ENCODE data around the gene PFKFB2. TPM values are rescaled to one million over a fixed set of nuclear protein-coding genes. Genes with fewer than 3 reads are reported as not detected.

Gene PFKFB2
- total and polyA plus RNA-seq, 2 of the 8 experiments (the other 6 are each of a cell fraction or from before 2014, with no cell fraction given), result 6.7 to 19.1 TPM

- H4K8ac ChIP-seq (ENCODE audit: extremely low read depth, insufficient read depth, low read length), result no peak overlapping the region
- POLR2A ChIA-PET (ENCODE audit: partially characterized antibody), result no interaction called here
- H3K27ac ChIP-seq (ENCODE audit: low read depth, low read length), result no peak overlapping the region
- no peak overlapping the region for H3K23ac ChIP-seq (ENCODE audit: insufficient read length)
- no peaks in the 10 kb centered on the region; a peak in 1 of 7 replicates for H3K27me3 ChIP-seq (replicated peaks in 1 of 4; ENCODE audit: control insufficient read depth in 3 of 4, extremely low read depth in 1 of 4, insufficient read depth in 3 of 4, low read length in 3 of 4)
- DNase-seq (ENCODE audit: low read depth in 1 of 2, low spot score in 2 of 2) (peak in 1 of 2 experiments; percentile 69), FAIRE-seq (peak; percentile 39)
- H4K91ac ChIP-seq (replicated peaks; ENCODE audit: insufficient read length, low read length), result no peak overlapping the region
- H3K4me2 ChIP-seq (ENCODE audit: insufficient read depth in 1 of 2, low read depth in 2 of 2, low read length in 2 of 2), result no peak overlapping the region
- H3K4me3 ChIP-seq (ENCODE audit: extremely low read depth in 1 of 4, insufficient read depth in 2 of 4, low read depth in 3 of 4, low read length in 4 of 4), result no peak overlapping the region
- H3K9ac ChIP-seq (replicated peaks in 1 of 4; ENCODE audit: extremely low read depth in 1 of 4, low read depth in 3 of 4, low read length in 3 of 4), result no peak overlapping the region
- no peak overlapping the region for H2BK5ac ChIP-seq (ENCODE audit: low read depth, low read length)
- H3K79me2 ChIP-seq (ENCODE audit: control insufficient read depth in 1 of 2, insufficient read depth in 2 of 2, low read length in 2 of 2), result no peaks in the 10 kb centered on the region
- no peaks in the 10 kb centered on the region for H3K79me1 ChIP-seq (ENCODE audit: low read depth, low read length)
- peaks cover 0 to 3% of the 10 kb centered on the region in 2 experiments for H4K20me1 ChIP-seq (replicated peaks in 1 of 2; ENCODE audit: control insufficient read depth in 1 of 2, insufficient read depth in 2 of 2, low read length in 2 of 2)
- no peaks in the 10 kb centered on the region for H3K9me3 ChIP-seq (ENCODE audit: insufficient read depth in 2 of 2, low read depth in 1 of 2, low read length in 1 of 2)
- H3K56ac ChIP-seq (replicated peaks; ENCODE audit: insufficient read length, low read depth, low read length), result no peak overlapping the region
- CTCF ChIA-PET (ENCODE audit: partially characterized antibody), result interaction anchor here (0.5 to 9.9 kb wide), 30 partner anchors 9 to 495 kb away, joined by 3 to 122 read pairs (median 4); partner anchors contain the start of genes C1orf116 and PFKFB2
- H3K4ac ChIP-seq (replicated peaks; ENCODE audit: insufficient read length, low read depth, low read length), result no peak overlapping the region
- no peak overlapping the region for H4K5ac ChIP-seq (ENCODE audit: insufficient read length, low read depth, low read length)
- no peak overlapping the region for H2BK15ac ChIP-seq (ENCODE audit: low read length)
- H3K23me2 ChIP-seq (ENCODE audit: low read depth, low read length), result no peaks in the 10 kb centered on the region
- 48% methylated on average over 9 of the region's 9 CpGs; no CpG with 5 or more reads in 1 of the 2 experiments for WGBS, 2 experiments (ENCODE audit: extremely low coverage in 1 of 2, insufficient coverage in 1 of 2, insufficient read length in 1 of 2, insufficient replicate concordance in 2 of 2, low coverage in 1 of 2, low lambda C conversion rate in 2 of 2, missing lambda C conversion rate in 1 of 2)
- H2BK120ac ChIP-seq (replicated peaks; ENCODE audit: low read depth, low read length), result no peak overlapping the region
- H2BK20ac ChIP-seq (ENCODE audit: low read length), result no peak overlapping the region
- H2AFZ ChIP-seq (ENCODE audit: low read length), result no peak overlapping the region
- H2BK12ac ChIP-seq (ENCODE audit: low read depth, low read length), result no peak overlapping the region
- TF ChIP-seq RAD21 (IDR thresholded peaks at IDR 0.05 in 1 of 2, conservative IDR thresholded peaks at IDR 0.05 in 1 of 2; ENCODE audit: low read depth in 2 of 2, low read length in 2 of 2), result peak; percentile 50 to 63
- TF ChIP-seq CTCF (IDR thresholded peaks at IDR 0.05; ENCODE audit: control extremely low read depth in 1 of 3, insufficient read depth in 1 of 3, low read depth in 1 of 3, low read length in 3 of 3), result peak; percentile 71 to 95 (median 83)
- peak; percentile 69 for TF ChIP-seq TEAD4 (IDR thresholded peaks at IDR 0.05; ENCODE audit: low read depth, low read length)
- TF ChIP-seq SIRT6 (IDR thresholded peaks at IDR 0.05; ENCODE audit: low read length), result no peak
- TF ChIP-seq SAP30 (IDR thresholded peaks at IDR 0.05; ENCODE audit: insufficient read depth, insufficient replicate concordance, low read length), result no peak
- no peaks in the 10 kb centered on the region for H3K36me3 ChIP-seq (ENCODE audit: control insufficient read depth in 2 of 4, insufficient read depth in 4 of 4, low read length in 3 of 4)
- no peak overlapping the region for H3K14ac ChIP-seq (ENCODE audit: insufficient read length)
- H3K18ac ChIP-seq (ENCODE audit: extremely low read depth, low read length), result no peak overlapping the region
- H3K4me1 ChIP-seq (replicated peaks in 1 of 4; ENCODE audit: control insufficient read depth in 3 of 4, insufficient read depth in 4 of 4, low read length in 3 of 4), result 0 out of 7 replicates have a peak, but pooled peaks cover 0 to 2% (median 0%) of the 10 kb centered on the region in 4 experiments
- H2AK5ac ChIP-seq (ENCODE audit: low read depth, low read length), result no peak overlapping the region
Measured at GRCh38 chr1:207004931-207005830, 47.9 kb upstream of the PFKFB2 start.

Data from H1 (cell line).